ENCODE data around the gene CD2BP2.

GRCh38 chr16:30372038-30372712, 17.1 kb upstream of the CD2BP2 start:
- TF ChIP-seq CEBPB (IDR thresholded peaks at IDR 0.05) = no peak
- TF ChIP-seq EP300 (IDR thresholded peaks at IDR 0.05; ENCODE audit: borderline replicate concordance) = no peak
- TF ChIP-seq FOXM1 (IDR thresholded peaks at IDR 0.05; ENCODE audit: borderline replicate concordance, low read depth) = no peak
- no peak for TF ChIP-seq EGR1 (IDR thresholded peaks at IDR 0.05)
- no peak for TF ChIP-seq RAD21 (IDR thresholded peaks at IDR 0.05; ENCODE audit: low read depth)

All from Ishikawa (cell line).